Measurements from ENCODE around the gene FLNB.

DNA sequence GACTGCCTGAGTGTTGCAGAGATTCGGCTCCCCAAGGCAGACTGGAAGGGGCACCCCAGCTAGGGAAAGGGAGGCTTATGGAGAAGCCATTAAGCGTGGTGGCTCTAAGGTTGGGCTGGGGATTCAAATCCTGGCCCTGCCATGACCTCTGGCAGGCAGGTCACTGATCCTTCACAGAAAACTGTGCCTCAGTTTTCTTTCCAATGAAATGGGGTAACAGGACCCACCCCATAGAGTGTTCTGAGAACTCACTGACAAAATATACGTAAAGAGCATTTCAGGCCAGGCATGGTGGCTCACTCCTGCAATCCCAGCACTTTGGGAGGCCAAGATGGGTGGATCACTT lies 167.9 kb downstream of the FLNB start:
- TF ChIP-seq, protein P1, sequence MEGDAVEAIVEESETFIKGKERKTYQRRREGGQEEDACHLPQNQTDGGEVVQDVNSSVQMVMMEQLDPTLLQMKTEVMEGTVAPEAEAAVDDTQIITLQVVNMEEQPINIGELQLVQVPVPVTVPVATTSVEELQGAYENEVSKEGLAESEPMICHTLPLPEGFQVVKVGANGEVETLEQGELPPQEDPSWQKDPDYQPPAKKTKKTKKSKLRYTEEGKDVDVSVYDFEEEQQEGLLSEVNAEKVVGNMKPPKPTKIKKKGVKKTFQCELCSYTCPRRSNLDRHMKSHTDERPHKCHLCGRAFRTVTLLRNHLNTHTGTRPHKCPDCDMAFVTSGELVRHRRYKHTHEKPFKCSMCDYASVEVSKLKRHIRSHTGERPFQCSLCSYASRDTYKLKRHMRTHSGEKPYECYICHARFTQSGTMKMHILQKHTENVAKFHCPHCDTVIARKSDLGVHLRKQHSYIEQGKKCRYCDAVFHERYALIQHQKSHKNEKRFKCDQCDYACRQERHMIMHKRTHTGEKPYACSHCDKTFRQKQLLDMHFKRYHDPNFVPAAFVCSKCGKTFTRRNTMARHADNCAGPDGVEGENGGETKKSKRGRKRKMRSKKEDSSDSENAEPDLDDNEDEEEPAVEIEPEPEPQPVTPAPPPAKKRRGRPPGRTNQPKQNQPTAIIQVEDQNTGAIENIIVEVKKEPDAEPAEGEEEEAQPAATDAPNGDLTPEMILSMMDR (IDR thresholded peaks at IDR 0.05) = no peak
- TF ChIP-seq EP300 (IDR thresholded peaks at IDR 0.05) (no peak), POLR2A (IDR thresholded peaks at IDR 0.05; ENCODE audit: low read depth) (no peak)

Data from esophagus muscularis mucosa (tissue), 4 donors.